ENCODE measurements around the gene MYLIP.

DNA sequence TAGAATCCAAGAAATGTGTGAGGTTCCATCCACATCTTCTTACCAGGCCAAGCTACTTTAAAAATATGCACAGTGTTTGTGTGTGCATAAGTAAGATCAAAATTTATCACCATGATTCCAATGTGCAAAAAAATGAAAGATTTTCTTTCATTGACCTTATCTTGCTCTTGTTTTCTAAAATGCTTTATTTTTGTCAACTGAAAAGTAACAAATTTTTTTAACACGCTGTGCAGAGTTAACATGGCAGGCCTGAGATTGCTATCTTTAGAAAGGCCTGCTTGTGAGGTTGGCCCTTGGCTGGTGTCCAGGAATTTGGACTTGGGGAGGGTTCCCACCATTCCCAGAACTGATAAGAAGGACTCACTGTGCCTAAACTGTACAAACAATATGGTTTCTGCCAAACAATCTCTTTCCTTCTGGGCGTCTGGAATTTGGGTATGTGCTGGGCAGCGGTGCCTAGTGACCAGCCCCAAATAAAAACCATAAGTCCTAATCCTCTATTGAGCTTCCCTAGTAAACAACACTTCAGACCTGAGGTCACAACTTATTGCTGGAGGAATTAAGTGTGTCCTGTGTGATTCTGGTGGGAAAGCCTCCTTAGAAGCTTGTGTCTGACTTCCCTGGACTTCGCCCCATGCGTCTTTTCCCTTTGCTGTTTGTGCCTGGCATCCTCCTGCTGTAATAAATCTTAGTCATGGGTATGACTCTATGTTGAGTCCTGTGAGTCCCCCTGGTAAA lies 19.8 kb upstream of the MYLIP start:
- TF ChIP-seq ZNF552 (CRISPR knock-in tag; IDR thresholded peaks at IDR 0.05; ENCODE audit: borderline replicate concordance) (no peak), ZNF256 (CRISPR knock-in tag; conservative IDR thresholded peaks at IDR 0.05) (no peak), ZNF850 (CRISPR knock-in tag; conservative IDR thresholded peaks at IDR 0.05) (no peak), BHLHE40 (IDR thresholded peaks at IDR 0.05; ENCODE audit: low read length) (no peak), EZH2 (conservative IDR thresholded peaks at IDR 0.05; ENCODE audit: low read depth, low read length) (no peak)
- TF ChIP-seq, protein P1, sequence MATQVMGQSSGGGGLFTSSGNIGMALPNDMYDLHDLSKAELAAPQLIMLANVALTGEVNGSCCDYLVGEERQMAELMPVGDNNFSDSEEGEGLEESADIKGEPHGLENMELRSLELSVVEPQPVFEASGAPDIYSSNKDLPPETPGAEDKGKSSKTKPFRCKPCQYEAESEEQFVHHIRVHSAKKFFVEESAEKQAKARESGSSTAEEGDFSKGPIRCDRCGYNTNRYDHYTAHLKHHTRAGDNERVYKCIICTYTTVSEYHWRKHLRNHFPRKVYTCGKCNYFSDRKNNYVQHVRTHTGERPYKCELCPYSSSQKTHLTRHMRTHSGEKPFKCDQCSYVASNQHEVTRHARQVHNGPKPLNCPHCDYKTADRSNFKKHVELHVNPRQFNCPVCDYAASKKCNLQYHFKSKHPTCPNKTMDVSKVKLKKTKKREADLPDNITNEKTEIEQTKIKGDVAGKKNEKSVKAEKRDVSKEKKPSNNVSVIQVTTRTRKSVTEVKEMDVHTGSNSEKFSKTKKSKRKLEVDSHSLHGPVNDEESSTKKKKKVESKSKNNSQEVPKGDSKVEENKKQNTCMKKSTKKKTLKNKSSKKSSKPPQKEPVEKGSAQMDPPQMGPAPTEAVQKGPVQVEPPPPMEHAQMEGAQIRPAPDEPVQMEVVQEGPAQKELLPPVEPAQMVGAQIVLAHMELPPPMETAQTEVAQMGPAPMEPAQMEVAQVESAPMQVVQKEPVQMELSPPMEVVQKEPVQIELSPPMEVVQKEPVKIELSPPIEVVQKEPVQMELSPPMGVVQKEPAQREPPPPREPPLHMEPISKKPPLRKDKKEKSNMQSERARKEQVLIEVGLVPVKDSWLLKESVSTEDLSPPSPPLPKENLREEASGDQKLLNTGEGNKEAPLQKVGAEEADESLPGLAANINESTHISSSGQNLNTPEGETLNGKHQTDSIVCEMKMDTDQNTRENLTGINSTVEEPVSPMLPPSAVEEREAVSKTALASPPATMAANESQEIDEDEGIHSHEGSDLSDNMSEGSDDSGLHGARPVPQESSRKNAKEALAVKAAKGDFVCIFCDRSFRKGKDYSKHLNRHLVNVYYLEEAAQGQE (IDR thresholded peaks at IDR 0.05; ENCODE audit: borderline replicate concordance in 1 of 2, low read depth in 1 of 2, low read length in 2 of 2): no peak
- TF ChIP-seq, protein P2, sequence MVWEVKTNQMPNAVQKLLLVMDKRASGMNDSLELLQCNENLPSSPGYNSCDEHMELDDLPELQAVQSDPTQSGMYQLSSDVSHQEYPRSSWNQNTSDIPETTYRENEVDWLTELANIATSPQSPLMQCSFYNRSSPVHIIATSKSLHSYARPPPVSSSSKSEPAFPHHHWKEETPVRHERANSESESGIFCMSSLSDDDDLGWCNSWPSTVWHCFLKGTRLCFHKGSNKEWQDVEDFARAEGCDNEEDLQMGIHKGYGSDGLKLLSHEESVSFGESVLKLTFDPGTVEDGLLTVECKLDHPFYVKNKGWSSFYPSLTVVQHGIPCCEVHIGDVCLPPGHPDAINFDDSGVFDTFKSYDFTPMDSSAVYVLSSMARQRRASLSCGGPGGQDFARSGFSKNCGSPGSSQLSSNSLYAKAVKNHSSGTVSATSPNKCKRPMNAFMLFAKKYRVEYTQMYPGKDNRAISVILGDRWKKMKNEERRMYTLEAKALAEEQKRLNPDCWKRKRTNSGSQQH (CRISPR knock-in tag; IDR thresholded peaks at IDR 0.05; ENCODE audit: low read depth): no peak
